A673 (cell line): ENCODE measurements around the gene TTLL5.

Experiments used
- CTCF ChIP-seq: fragments of 300-800, 200-600 bp; sonication (generic); conservative IDR thresholded peaks from 2 replicates; pipeline ENCODE4 v1.5.1; 2017; ENCODE audit warnings: low read depth, mild to moderate bottlenecking, antibody characterized with exemption, low read length, moderate library complexity, mixed read lengths
- EZH2 ChIP-seq: fragments of 200-600 bp; sonication (generic); IDR thresholded peaks from 2 replicates; pipeline ENCODE4 v1.6.1; 2017; ENCODE audit warnings: borderline replicate concordance, low read depth, mild to moderate bottlenecking, mixed read lengths, antibody characterized with exemption, low read length; ENCODE audit not compliant: poor library complexity, severe bottlenecking

- TF ChIP-seq EZH2 (no peak), CTCF (no peak)
Observed at GRCh38 chr14:75859746-75860145, 198.7 kb downstream of the TTLL5 start.
